ENCODE measurements around the gene HSDL2.

GRCh38 chr9:112375361-112375760 lies 4.5 kb upstream of the HSDL2 start:
- TF ChIP-seq REST (IDR thresholded peaks at IDR 0.05; ENCODE audit: insufficient read depth in 1 of 2, low read depth in 2 of 2, low read length in 1 of 2) (no peak), SIN3A (IDR thresholded peaks at IDR 0.05; ENCODE audit: borderline replicate concordance, insufficient read depth, low read depth, low read length) (no peak), POLR2AphosphoS5 (IDR thresholded peaks at IDR 0.05; ENCODE audit: low read depth, low read length) (no peak)
- TF ChIP-seq, protein P1, sequence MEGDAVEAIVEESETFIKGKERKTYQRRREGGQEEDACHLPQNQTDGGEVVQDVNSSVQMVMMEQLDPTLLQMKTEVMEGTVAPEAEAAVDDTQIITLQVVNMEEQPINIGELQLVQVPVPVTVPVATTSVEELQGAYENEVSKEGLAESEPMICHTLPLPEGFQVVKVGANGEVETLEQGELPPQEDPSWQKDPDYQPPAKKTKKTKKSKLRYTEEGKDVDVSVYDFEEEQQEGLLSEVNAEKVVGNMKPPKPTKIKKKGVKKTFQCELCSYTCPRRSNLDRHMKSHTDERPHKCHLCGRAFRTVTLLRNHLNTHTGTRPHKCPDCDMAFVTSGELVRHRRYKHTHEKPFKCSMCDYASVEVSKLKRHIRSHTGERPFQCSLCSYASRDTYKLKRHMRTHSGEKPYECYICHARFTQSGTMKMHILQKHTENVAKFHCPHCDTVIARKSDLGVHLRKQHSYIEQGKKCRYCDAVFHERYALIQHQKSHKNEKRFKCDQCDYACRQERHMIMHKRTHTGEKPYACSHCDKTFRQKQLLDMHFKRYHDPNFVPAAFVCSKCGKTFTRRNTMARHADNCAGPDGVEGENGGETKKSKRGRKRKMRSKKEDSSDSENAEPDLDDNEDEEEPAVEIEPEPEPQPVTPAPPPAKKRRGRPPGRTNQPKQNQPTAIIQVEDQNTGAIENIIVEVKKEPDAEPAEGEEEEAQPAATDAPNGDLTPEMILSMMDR (IDR thresholded peaks at IDR 0.05), result no peak
